Upper lobe of left lung (tissue), 4 donors: ENCODE data around the gene PHOX2B.
"Not testable (repeated sequence)": the region's sequence is repeated elsewhere in the genome, so short reads cannot be mapped to it uniquely, and the experiment has no call there.

ENCODE experiments used
- EP300 ChIP-seq, 4 donors: sonication (generic); formaldehyde crosslinking; IDR thresholded peaks; one replicate each; pipeline ENCODE4 v1.5.1; 2017; ENCODE audit warnings: antibody characterized with exemption in 4 of 4, control low read depth in 2 of 4
- POLR2A ChIP-seq, 4 donors: fragments of 450-650 bp; IDR thresholded peaks; one replicate each; pipeline ENCODE4 v1.5.1; 2016 to 2017; ENCODE audit warnings: antibody characterized with exemption in 4 of 4, mild to moderate bottlenecking in 2 of 4
- TF ChIP-seq, protein P1 (sequence below), 6 experiments: fragments of 450-650 bp in 4 of 6; fragments of 200-600 bp in 2 of 6; sonication (generic) in 2 of 6; IDR thresholded peaks; one replicate each; pipeline ENCODE4 v1.5.1; 2016 to 2019; ENCODE audit warnings: antibody characterized with exemption in 6 of 6

DNA sequence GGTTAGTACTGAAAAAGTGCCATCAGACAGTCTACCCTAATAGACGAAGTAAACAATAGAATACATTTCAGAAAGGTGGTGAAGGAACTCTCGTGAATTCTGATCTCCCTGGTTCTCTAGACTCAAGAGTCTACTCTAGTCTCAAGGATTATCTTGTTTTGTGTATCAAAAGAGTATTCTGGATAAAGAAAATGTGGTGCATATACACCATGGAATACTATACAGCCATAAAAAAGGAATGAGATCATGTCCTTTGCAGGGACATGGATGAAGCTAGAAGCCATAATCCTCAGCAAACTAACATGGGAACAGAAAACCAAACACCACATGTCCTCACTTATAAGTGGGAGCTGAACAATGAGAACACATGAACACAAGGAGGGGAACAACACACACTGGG, 36.9 kb downstream of the PHOX2B start:
- TF ChIP-seq, protein P1, sequence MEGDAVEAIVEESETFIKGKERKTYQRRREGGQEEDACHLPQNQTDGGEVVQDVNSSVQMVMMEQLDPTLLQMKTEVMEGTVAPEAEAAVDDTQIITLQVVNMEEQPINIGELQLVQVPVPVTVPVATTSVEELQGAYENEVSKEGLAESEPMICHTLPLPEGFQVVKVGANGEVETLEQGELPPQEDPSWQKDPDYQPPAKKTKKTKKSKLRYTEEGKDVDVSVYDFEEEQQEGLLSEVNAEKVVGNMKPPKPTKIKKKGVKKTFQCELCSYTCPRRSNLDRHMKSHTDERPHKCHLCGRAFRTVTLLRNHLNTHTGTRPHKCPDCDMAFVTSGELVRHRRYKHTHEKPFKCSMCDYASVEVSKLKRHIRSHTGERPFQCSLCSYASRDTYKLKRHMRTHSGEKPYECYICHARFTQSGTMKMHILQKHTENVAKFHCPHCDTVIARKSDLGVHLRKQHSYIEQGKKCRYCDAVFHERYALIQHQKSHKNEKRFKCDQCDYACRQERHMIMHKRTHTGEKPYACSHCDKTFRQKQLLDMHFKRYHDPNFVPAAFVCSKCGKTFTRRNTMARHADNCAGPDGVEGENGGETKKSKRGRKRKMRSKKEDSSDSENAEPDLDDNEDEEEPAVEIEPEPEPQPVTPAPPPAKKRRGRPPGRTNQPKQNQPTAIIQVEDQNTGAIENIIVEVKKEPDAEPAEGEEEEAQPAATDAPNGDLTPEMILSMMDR (IDR thresholded peaks at IDR 0.05), result not testable (repeated sequence)
- not testable (repeated sequence) for TF ChIP-seq POLR2A, EP300 (IDR thresholded peaks at IDR 0.05)
